Measurements from ENCODE around the gene NPHS2. TPM values are rescaled to one million over a fixed set of nuclear protein-coding genes. Genes with fewer than 3 reads are reported as not detected.
"Not testable (repeated sequence)": the region's sequence is repeated elsewhere in the genome, so short reads cannot be mapped to it uniquely, and the experiment has no call there.

Gene NPHS2
- polyA plus RNA-seq, 5 donors = 1.9 TPM; not detected in 4

DNA sequence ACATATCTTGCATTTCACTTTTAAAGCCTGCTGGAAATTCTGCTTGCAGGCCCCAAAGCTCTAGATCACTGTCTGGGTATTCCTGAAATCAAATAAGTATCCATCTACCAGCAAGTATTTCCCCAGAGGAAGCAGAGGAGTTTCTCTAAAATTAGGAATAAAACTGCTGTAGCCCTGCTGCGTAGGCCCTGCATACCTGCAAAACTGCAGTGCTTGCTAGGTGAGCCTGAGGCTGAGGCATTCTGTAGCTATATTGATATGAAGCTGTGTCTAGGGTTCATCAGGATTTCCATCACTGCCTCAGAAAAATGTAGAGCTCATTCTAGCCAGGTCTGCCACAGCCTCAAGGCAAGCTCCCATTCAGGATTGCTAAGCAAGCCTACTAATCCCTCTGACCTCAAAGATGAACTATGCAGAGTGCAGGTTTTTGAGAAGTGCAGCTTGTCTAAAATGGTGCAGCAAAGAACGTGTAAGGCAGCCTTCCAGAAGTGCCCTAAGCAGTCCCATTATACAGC lies 28.7 kb downstream of the NPHS2 start:
- no peak for DNase-seq

DNA sequence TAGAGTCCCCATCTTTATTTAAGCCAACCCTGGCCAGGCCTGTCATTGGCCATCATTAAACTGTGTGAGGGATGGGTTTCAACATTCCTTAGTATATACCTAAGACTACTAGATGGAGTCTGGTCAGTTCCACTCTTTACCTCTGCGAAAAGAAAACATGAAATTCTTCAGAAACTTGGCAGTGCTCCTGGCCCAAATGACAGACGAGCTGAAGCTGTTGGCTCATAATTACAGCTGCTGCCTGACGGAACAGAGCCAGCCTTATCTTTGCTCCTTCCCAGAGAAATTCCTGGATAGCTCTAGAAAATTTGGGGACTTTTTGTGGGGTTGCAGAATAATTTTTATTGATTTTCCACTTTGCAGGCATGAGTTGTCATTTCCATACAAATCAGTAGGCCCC lies 30.4 kb downstream of the NPHS2 start:
- peak; percentile 3 to 8 for DNase-seq

DNA sequence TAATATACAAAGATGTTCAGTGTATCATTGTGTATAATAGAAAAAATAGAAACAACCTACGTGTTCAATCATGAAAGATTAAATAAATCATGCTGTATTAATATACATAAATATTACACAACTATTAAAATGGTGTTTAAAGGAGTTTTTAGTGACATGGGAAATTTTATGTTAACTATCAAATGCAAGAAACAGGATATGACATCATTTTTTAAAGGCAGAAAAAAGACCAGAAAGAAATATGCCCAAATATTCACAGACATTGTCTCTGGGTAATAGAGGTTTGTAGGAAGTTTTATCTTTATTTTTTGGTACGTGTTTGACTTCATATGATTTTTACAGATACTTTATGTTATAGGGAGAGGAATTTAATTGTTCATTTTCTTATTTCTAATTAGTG lies 34.0 kb downstream of the NPHS2 start:
- no peak for DNase-seq

DNA sequence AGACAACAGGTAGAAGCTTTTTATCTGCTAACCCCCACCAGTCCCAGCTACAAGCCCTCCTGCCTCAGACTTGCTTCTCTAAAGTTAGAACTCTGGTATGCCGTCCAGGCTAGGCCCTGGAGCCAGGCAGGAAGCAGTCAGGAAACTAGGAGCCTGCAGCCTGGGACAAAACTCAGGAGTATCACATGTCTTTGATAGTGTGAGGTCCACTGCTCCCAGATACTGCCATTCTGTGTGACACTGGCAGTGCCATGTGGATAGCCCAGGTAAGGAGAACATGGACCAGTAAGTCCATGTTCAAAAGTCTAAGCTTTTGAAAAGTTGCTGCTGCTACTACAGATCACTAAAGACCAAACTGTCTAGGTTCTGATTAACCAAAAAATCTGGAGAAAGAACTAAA lies 45.4 kb downstream of the NPHS2 start:
- no peak for DNase-seq

DNA sequence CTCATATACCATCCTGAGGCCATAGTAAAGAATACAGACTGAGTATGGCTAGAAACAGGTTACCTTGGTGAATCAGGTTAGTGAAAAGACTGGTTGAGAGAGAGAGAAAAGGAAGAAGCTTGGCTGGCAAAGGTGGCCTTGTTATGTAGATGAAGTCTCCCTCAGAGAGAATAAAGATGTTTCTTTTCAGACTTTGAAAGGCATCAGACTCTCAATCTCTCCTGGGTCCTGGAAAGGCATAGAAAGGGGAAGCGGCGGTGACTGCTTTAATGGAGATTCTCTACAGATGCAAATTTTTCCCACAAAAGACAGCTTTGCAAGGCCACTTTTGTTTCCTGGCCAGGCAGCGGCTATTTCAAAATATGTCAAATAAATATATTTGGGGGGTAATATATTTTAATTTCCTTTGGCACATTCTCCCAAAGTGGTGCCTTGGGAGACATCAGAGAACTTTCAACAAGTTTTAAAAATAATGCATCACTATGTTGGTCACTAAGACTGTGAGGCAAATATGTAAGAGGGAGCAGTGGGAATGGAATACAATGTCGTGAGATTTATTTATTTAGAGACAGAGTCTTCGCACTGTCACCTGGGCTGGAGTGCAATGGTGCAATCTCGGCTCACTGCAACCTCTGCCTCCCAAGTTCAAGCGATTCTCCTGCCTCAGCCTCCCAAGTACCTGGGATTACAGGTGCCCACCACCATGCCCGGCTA lies 46.1 kb downstream of the NPHS2 start:
- no peak for DNase-seq

DNA sequence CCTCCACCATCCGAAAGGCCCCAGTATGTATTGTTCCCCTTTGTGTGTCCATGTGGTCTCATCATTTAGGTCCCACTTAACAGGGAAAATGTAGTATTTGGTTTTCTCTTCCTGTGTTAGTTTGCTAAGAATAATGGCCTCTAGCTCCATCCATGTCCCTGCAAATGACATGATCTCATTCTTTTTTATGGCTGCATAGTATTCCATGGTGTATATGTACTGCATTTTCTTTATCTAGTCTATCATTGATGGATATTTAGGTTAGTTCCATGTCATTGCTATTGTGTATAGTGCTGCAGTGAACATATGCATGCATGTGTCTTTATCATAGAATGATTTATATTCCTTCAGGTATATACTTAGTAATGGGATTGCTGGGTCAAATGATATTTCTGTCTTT lies 57.2 kb downstream of the NPHS2 start:
- DNase-seq = not testable (repeated sequence)

DNA sequence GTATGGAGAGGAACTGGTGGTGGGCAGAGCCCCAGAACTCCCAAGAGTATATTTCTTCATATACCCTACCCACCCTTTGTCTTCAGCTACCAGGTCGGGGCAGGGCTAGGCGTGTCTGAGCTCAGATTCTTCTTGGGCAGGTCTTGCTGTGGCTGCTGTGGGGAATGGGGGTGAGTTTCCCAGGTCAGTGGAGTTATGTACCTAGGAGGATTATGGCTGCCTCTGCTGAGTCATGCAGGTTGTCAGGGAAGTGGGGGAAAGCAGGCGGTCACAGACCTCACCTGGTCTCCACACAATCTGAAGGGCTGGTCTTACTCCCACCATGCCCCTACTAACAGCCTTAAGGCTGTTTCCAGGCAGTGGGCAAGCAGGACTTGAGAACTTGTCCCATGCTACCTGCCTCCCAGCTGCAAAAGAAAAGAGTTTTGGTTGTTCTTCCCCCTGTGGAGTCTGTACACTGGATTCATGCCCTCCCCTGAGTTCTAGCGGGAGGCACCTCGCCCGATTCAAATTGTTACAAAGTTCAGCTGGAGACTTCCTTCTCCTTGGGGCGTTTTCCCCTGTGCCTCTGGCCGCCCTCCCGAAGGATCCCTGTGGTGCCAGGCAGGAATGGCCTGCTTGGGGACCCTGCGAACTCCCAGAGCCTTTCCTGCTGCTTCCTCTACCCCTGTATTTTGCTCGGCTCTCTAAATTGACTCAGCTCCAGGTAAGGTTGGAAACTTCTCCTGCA lies 58.6 kb downstream of the NPHS2 start:
- no peak for DNase-seq

DNA sequence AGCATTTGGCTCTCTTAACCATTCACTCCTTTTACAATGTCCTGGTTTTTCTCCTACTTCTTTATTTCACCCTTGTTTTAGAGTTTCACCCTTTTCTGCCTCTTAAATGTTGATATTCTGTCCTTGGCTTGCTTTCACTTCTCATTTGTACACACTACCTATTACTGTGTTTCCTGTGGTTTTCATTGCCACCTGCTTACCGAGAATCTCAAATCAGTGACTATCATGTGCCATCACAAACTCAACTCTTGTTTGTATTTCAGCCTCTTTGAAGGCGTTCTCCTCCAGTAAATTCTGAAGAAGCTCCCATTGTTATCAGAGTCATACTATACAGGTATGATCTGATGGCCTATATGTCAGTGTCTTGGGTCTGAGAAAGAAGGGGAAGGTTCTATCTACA lies 65.7 kb downstream of the NPHS2 start:
- DNase-seq = no peak

DNA sequence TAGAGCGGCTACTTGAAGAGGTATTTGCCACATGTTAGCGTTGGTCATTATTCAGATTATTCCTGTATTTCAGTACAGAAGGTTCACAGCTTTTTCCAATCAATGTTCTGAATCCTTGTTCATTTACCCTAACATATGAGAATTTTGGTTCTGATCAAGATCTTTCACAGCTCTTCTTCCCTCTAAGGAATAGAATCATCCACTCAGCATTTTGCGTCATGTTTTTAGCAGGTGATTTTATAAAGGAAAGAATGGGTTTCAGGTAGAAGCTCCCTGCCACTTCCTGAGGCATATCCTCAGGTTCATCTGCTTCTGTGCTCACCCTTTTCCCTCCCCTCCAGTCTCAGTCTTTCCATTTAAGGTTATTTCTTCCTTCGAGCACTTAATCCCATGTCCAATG lies 66.4 kb downstream of the NPHS2 start:
- no peak for DNase-seq

DNA sequence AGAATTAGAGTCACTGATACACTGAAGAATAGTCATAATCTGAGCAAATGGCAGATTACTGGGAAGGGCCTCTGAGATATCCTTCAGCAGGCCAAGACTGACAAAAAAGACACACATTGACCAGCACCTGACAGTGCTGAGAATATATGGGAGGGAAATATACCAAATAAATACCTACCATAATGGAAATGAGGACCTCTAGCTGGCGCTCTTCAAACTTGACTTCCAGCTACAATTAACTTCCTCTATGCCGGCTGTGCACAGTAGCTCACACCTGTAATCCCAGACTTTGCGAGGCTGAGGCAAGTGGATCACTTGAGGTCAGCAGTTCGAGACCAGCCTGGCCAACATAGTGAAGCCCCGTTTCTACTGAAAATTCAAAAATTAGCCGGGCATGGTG lies 69.5 kb downstream of the NPHS2 start:
- DNase-seq = no peak

Other genes starting within 250 kb of the NPHS2 start
- gene AXDND1, start 210.0 kb downstream of the NPHS2 start, polyA plus RNA-seq (ENCODE audit: insufficient read depth in 1 of 5, insufficient read length in 5 of 5, low replicate concordance in 1 of 5) = under 1 TPM; 0.42 to 0.79 (median 0.51) TPM
- under 1 TPM; 0.19 to 0.55 (median 0.41) TPM for gene TDRD5, start 15.9 kb upstream of the NPHS2 start, polyA plus RNA-seq (ENCODE audit: insufficient read depth in 1 of 5, insufficient read length in 5 of 5, low replicate concordance in 1 of 5)
- gene FAM163A, start 167.3 kb upstream of the NPHS2 start, polyA plus RNA-seq (ENCODE audit: insufficient read depth in 1 of 5, insufficient read length in 5 of 5, low replicate concordance in 1 of 5) = under 1 TPM; 0.06 to 0.22 (median 0.10) TPM